Osteocyte (in vitro differentiated cells): ENCODE results near the gene CDRT15. TPM values are rescaled to one million over a fixed set of nuclear protein-coding genes. Genes with fewer than 3 reads are reported as not detected.

ENCODE experiments used
- DNase-seq: peaks from one replicate; pipeline ENCODE4 v3.0.0; 2021; ENCODE audit warnings: mixed read lengths; ENCODE audit not compliant: unreplicated experiment; ENCODE audit errors: extremely low spot score
- H3K27ac Mint-ChIP-seq: one replicate; pipeline ENCODE4 v1.8.0; 2021; ENCODE audit warnings: mild to moderate bottlenecking, mixed read lengths; ENCODE audit not compliant: unreplicated experiment
- H3K27me3 Mint-ChIP-seq: one replicate; pipeline ENCODE4 v1.8.0; 2021; ENCODE audit warnings: mixed read lengths; ENCODE audit not compliant: unreplicated experiment
- H3K36me3 Mint-ChIP-seq: one replicate; pipeline ENCODE4 v1.8.0; 2021; ENCODE audit warnings: mixed read lengths; ENCODE audit not compliant: unreplicated experiment
- H3K4me1 Mint-ChIP-seq: one replicate; pipeline ENCODE4 v1.8.0; 2021; ENCODE audit warnings: mixed read lengths; ENCODE audit not compliant: unreplicated experiment
- H3K4me3 Mint-ChIP-seq: one replicate; pipeline ENCODE4 v1.8.0; 2021; ENCODE audit warnings: mild to moderate bottlenecking, moderate library complexity, mixed read lengths; ENCODE audit not compliant: unreplicated experiment
- H3K9me3 Mint-ChIP-seq: one replicate; pipeline ENCODE4 v1.8.0; 2021; ENCODE audit warnings: mixed read lengths; ENCODE audit not compliant: unreplicated experiment
- CTCF ChIP-seq: fragments of 200-600 bp; sonication (generic); IDR thresholded peaks from 2 replicates; pipeline ENCODE4 v1.5.0; 2021; ENCODE audit warnings: antibody characterized with exemption, mild to moderate bottlenecking, moderate library complexity
- total RNA-seq: library from RNA; stranded (reverse); gene quantifications from 2 replicates; pipeline ENCODE4 v1.2.1, GENCODE V29; 2021

The CDRT15 gene
- total RNA-seq, 1 donor from 2014 or later, result not detected

GRCh38 chr17:14200354-14200753, 36.3 kb downstream of the CDRT15 start:
- TF ChIP-seq CTCF, result no peak
- peak; percentile 19 for DNase-seq
- Mint-ChIP-seq H3K4me1 (peaks cover 2% of the 10 kb centered on the region), H3K4me3 (no peak overlapping the region), H3K27ac (no peak overlapping the region), H3K27me3 (no peaks in the 10 kb centered on the region), H3K36me3 (peaks cover 13% of the 10 kb centered on the region), H3K9me3 (no peaks in the 10 kb centered on the region)

DNA sequence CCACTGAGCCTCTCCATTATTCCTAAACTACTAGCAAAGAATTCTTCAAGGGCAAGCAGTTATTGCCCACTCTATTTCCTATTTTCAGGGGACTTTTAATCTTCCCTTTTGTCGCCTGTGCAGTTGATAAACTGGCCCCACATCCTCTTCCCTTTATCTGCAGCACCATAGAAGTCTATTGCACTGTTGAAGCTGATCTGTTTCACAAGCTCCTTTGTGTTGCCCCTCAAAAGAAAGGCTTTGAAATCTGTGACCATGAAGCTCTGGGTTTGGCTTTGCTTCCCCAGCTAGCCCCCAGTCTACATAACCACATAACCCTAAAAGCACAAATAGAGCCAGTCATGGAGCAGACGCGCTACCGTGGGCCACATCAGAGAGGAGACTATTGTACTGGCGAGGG, 37.1 kb downstream of the CDRT15 start:
- TF ChIP-seq CTCF, result no peak
- peaks cover 2% of the 10 kb centered on the region for H3K4me1 Mint-ChIP-seq

GRCh38 chr17:14198575-14198974, 38.1 kb downstream of the CDRT15 start:
- no peak overlapping the region for H3K27ac Mint-ChIP-seq
- no peak for DNase-seq
- H3K36me3 Mint-ChIP-seq, result peaks cover 12% of the 10 kb centered on the region
- no peak for TF ChIP-seq CTCF
- no peaks in the 10 kb centered on the region for H3K9me3 Mint-ChIP-seq
- no peaks in the 10 kb centered on the region for H3K27me3 Mint-ChIP-seq
- H3K4me3 Mint-ChIP-seq, result no peak overlapping the region
- peaks cover 2% of the 10 kb centered on the region for H3K4me1 Mint-ChIP-seq

More for the DNA sequence above, 37.1 kb downstream of the CDRT15 start:
- H3K27ac Mint-ChIP-seq, result no peak overlapping the region
- no peaks in the 10 kb centered on the region for H3K9me3 Mint-ChIP-seq
- peaks cover 12% of the 10 kb centered on the region for H3K36me3 Mint-ChIP-seq
- no peaks in the 10 kb centered on the region for H3K27me3 Mint-ChIP-seq
- no peak overlapping the region for H3K4me3 Mint-ChIP-seq
- no peak for DNase-seq

DNA sequence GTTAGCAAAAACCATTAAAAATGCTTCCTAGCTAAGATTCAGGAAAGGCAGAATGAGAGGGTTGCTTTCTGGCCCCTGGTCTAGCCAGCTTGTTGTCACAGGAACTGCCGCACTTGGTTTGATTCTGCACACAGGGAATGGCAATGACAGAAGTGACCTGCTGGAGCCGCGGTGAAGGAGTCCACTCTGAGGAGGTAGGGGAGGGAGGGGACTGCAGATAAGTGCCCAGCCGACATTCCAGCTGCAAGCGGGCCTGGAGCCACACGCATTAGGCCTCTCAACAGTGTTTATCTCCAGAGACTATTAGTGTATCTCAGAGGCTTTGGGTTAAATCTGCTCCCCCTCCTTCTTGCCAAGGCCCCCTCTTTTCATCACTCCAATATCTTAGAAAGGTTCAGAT, 38.6 kb downstream of the CDRT15 start:
- no peak overlapping the region for H3K4me3 Mint-ChIP-seq

DNA sequence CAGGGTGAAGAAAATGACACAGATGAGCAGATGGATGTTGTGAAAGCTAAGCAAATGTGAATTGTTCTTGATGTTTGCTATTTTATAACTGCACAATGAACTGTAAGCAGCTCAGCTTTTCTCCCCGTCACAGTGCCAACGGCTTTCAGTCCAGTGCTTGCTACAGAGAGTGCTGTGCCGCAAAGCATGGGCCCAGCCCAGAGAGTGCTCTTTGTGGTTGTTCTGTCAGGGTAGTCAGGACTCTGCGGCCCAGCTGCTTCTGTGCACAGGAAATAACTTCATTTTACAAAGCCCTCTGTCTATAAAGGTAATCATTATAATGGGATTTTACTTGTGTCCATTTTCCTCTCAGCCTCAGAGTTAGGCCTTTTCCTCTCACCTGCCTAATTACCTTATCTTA, 39.1 kb downstream of the CDRT15 start:
- no peak overlapping the region for H3K4me3 Mint-ChIP-seq
- H3K4me1 Mint-ChIP-seq, result peaks cover 2% of the 10 kb centered on the region
- peaks cover 12% of the 10 kb centered on the region for H3K36me3 Mint-ChIP-seq
- H3K27ac Mint-ChIP-seq, result no peak overlapping the region
- no peak for DNase-seq
- TF ChIP-seq CTCF, result no peak
- no peaks in the 10 kb centered on the region for H3K9me3 Mint-ChIP-seq
- H3K27me3 Mint-ChIP-seq, result no peaks in the 10 kb centered on the region

More for the DNA sequence above, 38.6 kb downstream of the CDRT15 start:
- Mint-ChIP-seq H3K4me1 (peaks cover 2% of the 10 kb centered on the region), H3K27ac (no peak overlapping the region), H3K9me3 (no peaks in the 10 kb centered on the region), H3K36me3 (peaks cover 12% of the 10 kb centered on the region), H3K27me3 (no peaks in the 10 kb centered on the region)
- no peak for TF ChIP-seq CTCF
- peak; percentile 17 for DNase-seq
